GM23248 (cell line): ENCODE data around the gene GMCL2. TPM values are rescaled to one million over a fixed set of nuclear protein-coding genes. Genes with fewer than 3 reads are reported as not detected.

Source experiments
- DNase-seq: peaks from one replicate; pipeline ENCODE4 v3.0.0-alpha.2; 2015
- H2AFZ ChIP-seq: fragments of 200-600 bp; sonication (generic); 2 replicates; pipeline ENCODE4 v1.6.1; 2016; ENCODE audit warnings: antibody characterized with exemption
- H3F3A ChIP-seq: fragments of 200-600 bp; sonication (generic); 2 replicates; pipeline ENCODE4 v1.6.1; 2016; ENCODE audit warnings: mild to moderate bottlenecking, antibody characterized with exemption, mixed run types; ENCODE audit not compliant: insufficient read depth
- H3K27ac ChIP-seq: fragments of 200-600 bp; sonication (generic); 2 replicates; pipeline ENCODE4 v1.5.1; 2016; ENCODE audit warnings: mild to moderate bottlenecking
- H3K27me3 ChIP-seq: fragments of 200-600 bp; sonication (generic); replicated peaks from 2 replicates; pipeline ENCODE4 v1.6.1; 2016; ENCODE audit warnings: mild to moderate bottlenecking; ENCODE audit not compliant: insufficient read depth
- H3K36me3 ChIP-seq: fragments of 200-600 bp; sonication (generic); 2 replicates; pipeline ENCODE4 v1.6.1; 2016; ENCODE audit warnings: low read depth, mild to moderate bottlenecking
- H3K4me1 ChIP-seq: fragments of 200-600 bp; sonication (generic); 2 replicates; pipeline ENCODE4 v1.6.1; 2016; ENCODE audit warnings: mild to moderate bottlenecking; ENCODE audit not compliant: insufficient read depth
- H3K4me2 ChIP-seq: fragments of 200-600 bp; sonication (generic); one replicate; pipeline ENCODE4 v1.6.1; 2016; ENCODE audit warnings: mild to moderate bottlenecking; ENCODE audit not compliant: unreplicated experiment
- H3K4me3 ChIP-seq: fragments of 200-600 bp; sonication (generic); 2 replicates; pipeline ENCODE4 v1.5.1; 2016; ENCODE audit warnings: mild to moderate bottlenecking
- H3K79me2 ChIP-seq: fragments of 200-600 bp; sonication (generic); 2 replicates; pipeline ENCODE4 v1.6.1; 2016; ENCODE audit warnings: mild to moderate bottlenecking; ENCODE audit not compliant: insufficient read depth
- H3K9ac ChIP-seq: fragments of 200-600 bp; sonication (generic); 2 replicates; pipeline ENCODE4 v1.6.1; 2016; ENCODE audit warnings: mild to moderate bottlenecking
- H3K9me2 ChIP-seq: fragments of 200-600 bp; sonication (generic); 2 replicates; pipeline ENCODE4 v1.6.1; 2016; ENCODE audit warnings: mixed run types, mild to moderate bottlenecking, moderate library complexity; ENCODE audit not compliant: insufficient read depth
- H3K9me3 ChIP-seq: fragments of 200-600 bp; sonication (generic); one replicate; pipeline ENCODE4 v1.6.1; 2017; ENCODE audit warnings: low read depth
- H4K20me1 ChIP-seq: fragments of 200-600 bp; sonication (generic); 2 replicates; pipeline ENCODE4 v1.6.0; 2016; ENCODE audit not compliant: insufficient read depth
- EZH2 ChIP-seq: fragments of 200-600 bp; sonication (generic); IDR thresholded peaks from 2 replicates; pipeline ENCODE4 v1.6.1; 2018; ENCODE audit warnings: antibody characterized with exemption, mild to moderate bottlenecking; ENCODE audit not compliant: insufficient read depth, poor library complexity, severe bottlenecking
- EZH2phosphoT487 ChIP-seq: fragments of 200-600 bp; sonication (generic); IDR thresholded peaks from 2 replicates; pipeline ENCODE4 v1.6.1; 2018; ENCODE audit warnings: antibody characterized with exemption, moderate library complexity, mild to moderate bottlenecking, low read depth; ENCODE audit not compliant: insufficient read depth
- WGBS, 2 experiments: methylation state at CpG; one replicate each; pipeline ENCODE4 v1.1.6; 2015 to 2017; ENCODE audit warnings: low lambda C conversion rate in 2 of 2, low coverage in 1 of 2; ENCODE audit errors: missing lambda C conversion rate in 2 of 2; 5-methylcytosine and 5-hydroxymethylcytosine counted together
- in situ Hi-C: fragments of 300-500 bp; cut with MboI; formaldehyde crosslinking; loops from 2 replicates; pipeline ENCODE4 v1.15.0; 2020
- polyA plus RNA-seq: library from polyadenylated mRNA; unstranded; fragments of >200 nt; fragmentation: Nextera tagmentation; extraction: Ambion mirVana; gene quantifications from 2 replicates; pipeline ENCODE4 v1.2.1, GENCODE V29; 2016
- total RNA-seq: library from RNA; depleted of rRNA; stranded (reverse); fragments of >200 nt; shearing (Covaris generic); gene quantifications from 2 replicates; pipeline ENCODE4 v1.2.3, GENCODE V29; 2014

GMCL2 gene
- total and polyA plus RNA-seq, 2 experiments from 2014 or later, result not detected

DNA sequence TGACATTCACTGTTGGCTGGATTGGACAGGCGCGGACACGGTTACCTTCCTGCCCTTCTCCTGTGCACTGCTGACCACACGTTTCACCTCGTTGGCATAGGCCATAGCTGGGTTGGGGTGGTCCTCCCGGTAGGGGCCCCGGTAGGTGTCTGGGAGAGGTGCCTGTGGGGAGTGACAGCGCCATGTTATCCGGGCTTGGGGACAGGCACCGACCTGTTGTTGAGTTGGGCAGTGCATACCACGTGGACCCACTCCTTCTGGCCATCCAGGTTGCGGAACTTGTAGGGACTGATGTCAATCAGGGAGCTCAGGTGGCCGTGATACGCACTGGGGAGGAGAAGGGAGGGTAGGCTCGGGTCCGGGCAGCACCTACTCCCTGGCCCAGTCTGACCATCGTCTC is 37.2 kb upstream of the GMCL2 start:
- no peak overlapping the region for H3K9ac ChIP-seq

GRCh38 chr5:178223828-178224335 is 36.7 kb upstream of the GMCL2 start:
- Histone ChIP-seq H3K79me2 (peaks cover 11% of the 10 kb centered on the region; the same call in 1 of the 2 replicates), H3K9me2 (no peaks in the 10 kb centered on the region), H3K4me3 (no peak overlapping the region), H3K27me3 (no peaks in the 10 kb centered on the region), H3K36me3 (peaks cover 7% of the 10 kb centered on the region; the same call in 1 of the 2 replicates), H3F3A (peaks cover 15% of the 10 kb centered on the region), H4K20me1 (no peaks in the 10 kb centered on the region), H2AFZ (no peak overlapping the region), H3K9ac (no peak overlapping the region), H3K9me3 (no peaks in the 10 kb centered on the region), H3K4me1 (no peaks in the 10 kb centered on the region), H3K27ac (no peak overlapping the region), H3K4me2 (no peak overlapping the region)
- WGBS, 2 experiments, result 64 to 65% methylated on average over 12 to 13 of the region's 13 CpGs
- TF ChIP-seq EZH2 (no peak), EZH2phosphoT487 (no peak)
- in situ Hi-C loops, result no loop called here
- DNase-seq, result no peak

More for the DNA sequence above, 37.2 kb upstream of the GMCL2 start:
- no peak overlapping the region for H3K4me2 ChIP-seq
- TF ChIP-seq EZH2 (no peak), EZH2phosphoT487 (no peak)
- H4K20me1 ChIP-seq, result no peaks in the 10 kb centered on the region
- 83 to 84% methylated on average over 17 of the region's 17 CpGs for WGBS, 2 experiments
- no peak overlapping the region for H3K27ac ChIP-seq
- H3K4me1 ChIP-seq, result no peaks in the 10 kb centered on the region
- H3K27me3 ChIP-seq, result no peaks in the 10 kb centered on the region
- no peaks in the 10 kb centered on the region for H3K9me2 ChIP-seq
- H3K9me3 ChIP-seq, result no peaks in the 10 kb centered on the region
- H3F3A ChIP-seq, result peaks cover 12% of the 10 kb centered on the region
- H3K79me2 ChIP-seq, result peaks cover 13% of the 10 kb centered on the region
- DNase-seq, result no peak
- no peak overlapping the region for H2AFZ ChIP-seq
- peaks cover 12% of the 10 kb centered on the region; the same call in 1 of the 2 replicates for H3K36me3 ChIP-seq
- in situ Hi-C loops, result no loop called here
- no peak overlapping the region for H3K4me3 ChIP-seq

DNA sequence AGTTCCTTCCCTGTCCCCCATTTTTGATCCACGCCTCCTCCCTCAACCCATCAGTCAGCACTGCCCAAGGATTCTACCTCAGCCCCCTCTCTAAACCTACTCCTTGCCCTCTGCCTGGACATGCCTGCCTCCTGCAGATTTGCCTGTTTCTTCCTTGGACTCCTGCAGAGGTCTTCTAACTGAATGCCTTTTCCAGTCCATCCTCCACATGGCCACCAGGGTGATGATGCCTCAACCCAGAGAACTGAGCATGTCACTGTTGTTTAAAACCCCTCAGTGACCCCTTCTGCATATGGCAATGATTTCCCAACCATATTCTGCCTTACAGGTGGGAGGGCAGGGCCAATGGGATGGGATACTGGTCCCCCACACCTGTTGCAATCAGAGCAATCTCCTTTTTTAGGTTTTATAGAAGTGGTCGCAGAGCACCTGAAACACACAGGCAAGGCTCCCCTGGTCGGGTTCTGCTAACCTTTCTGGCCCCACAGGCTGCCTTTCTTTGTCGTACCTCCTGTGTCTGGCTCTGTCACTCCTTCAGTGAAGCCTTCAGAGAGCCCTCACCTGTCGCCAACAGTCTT is 36.1 kb upstream of the GMCL2 start:
- Histone ChIP-seq H3K9me3 (no peaks in the 10 kb centered on the region), H3K9ac (no peak overlapping the region), H3K36me3 (peaks cover 7% of the 10 kb centered on the region; the same call in 1 of the 2 replicates), H3F3A (peaks cover 21% of the 10 kb centered on the region), H3K4me3 (no peak overlapping the region), H3K4me1 (no peaks in the 10 kb centered on the region), H4K20me1 (no peaks in the 10 kb centered on the region), H3K27me3 (no peaks in the 10 kb centered on the region), H3K27ac (no peak overlapping the region), H3K9me2 (no peaks in the 10 kb centered on the region), H3K79me2 (peaks cover 17% of the 10 kb centered on the region; the same call in 1 of the 2 replicates), H2AFZ (no peak overlapping the region), H3K4me2 (no peak overlapping the region)
- no peak for DNase-seq
- WGBS, 2 experiments, result 85 to 87% methylated on average over 5 of the region's 5 CpGs
- in situ Hi-C loops, result no loop called here
- TF ChIP-seq EZH2phosphoT487 (no peak), EZH2 (no peak)

- no peak overlapping the region for H3K4me2 ChIP-seq
- no peak overlapping the region for H3K4me3 ChIP-seq
- no peaks in the 10 kb centered on the region for H3K4me1 ChIP-seq
- DNase-seq, result no peak
- H3K27me3 ChIP-seq, result no peaks in the 10 kb centered on the region
- H3F3A ChIP-seq, result peaks cover 22% of the 10 kb centered on the region
- H3K79me2 ChIP-seq, result peaks cover 16% of the 10 kb centered on the region; the same call in 1 of the 2 replicates
- H3K9ac ChIP-seq, result no peak overlapping the region
- no peak for TF ChIP-seq EZH2
- TF ChIP-seq EZH2phosphoT487, result no peak
- no peaks in the 10 kb centered on the region for H4K20me1 ChIP-seq
- H3K36me3 ChIP-seq, result no peaks in the 10 kb centered on the region
- in situ Hi-C loops, result no loop called here
- no peaks in the 10 kb centered on the region for H3K9me2 ChIP-seq
- 91 to 94% methylated on average over 15 of the region's 15 CpGs for WGBS, 2 experiments
- H3K9me3 ChIP-seq, result no peaks in the 10 kb centered on the region
- no peak overlapping the region for H3K27ac ChIP-seq
- no peak overlapping the region for H2AFZ ChIP-seq
Observed at GRCh38 chr5:178222292-178222691, 35.1 kb upstream of the GMCL2 start.
